Measurements from ENCODE around the gene POLR3H. TPM values are rescaled to one million over a fixed set of nuclear protein-coding genes. Genes with fewer than 3 reads are reported as not detected.

Gene POLR3H
- total and polyA plus RNA-seq, 2 experiments from 2014 or later, result 19.0 to 26.5 TPM

GRCh38 chr22:41499624-41500280, 44.5 kb downstream of the POLR3H start:
- DNase-seq (ENCODE audit: low spot score), result no peak
- Histone ChIP-seq H3K27me3 (ENCODE audit: insufficient read depth) (no peaks in the 10 kb centered on the region), H3K4me3 (no peak overlapping the region), H4K20me1 (replicated peaks; ENCODE audit: insufficient read depth) (peaks cover 5% of the 10 kb centered on the region; the same call in 1 of the 2 replicates), H3K9me2 (ENCODE audit: insufficient read depth) (no peaks in the 10 kb centered on the region), H3K4me2 (no peak overlapping the region), H2AFZ (no peak overlapping the region), H3K79me2 (replicated peaks; ENCODE audit: insufficient read depth) (peaks cover 19% of the 10 kb centered on the region), H3F3A (replicated peaks; ENCODE audit: low read depth) (peaks cover 7% of the 10 kb centered on the region; the same call in 1 of the 2 replicates), H3K36me3 (ENCODE audit: insufficient read depth) (no peaks in the 10 kb centered on the region), H3K27ac (ENCODE audit: low read depth) (0 out of 2 replicates have a peak overlapping the region, but pooled peaks have one; percentile 39), H3K4me1 (ENCODE audit: insufficient read depth) (no peaks in the 10 kb centered on the region)
- Mint-ChIP-seq H3K27me3 (ENCODE audit: insufficient read depth, low read depth, poor library complexity) (peaks cover 6% of the 10 kb centered on the region), H3K4me3 (no peak overlapping the region), H3K36me3 (ENCODE audit: low read depth) (peaks cover 13% of the 10 kb centered on the region), H3K27ac (no peak overlapping the region), H3K4me1 (no peaks in the 10 kb centered on the region), H3K9me3 (no peaks in the 10 kb centered on the region)
- ATAC-seq, result no peak
- TF ChIP-seq EZH2phosphoT487 (IDR thresholded peaks at IDR 0.05; ENCODE audit: unreplicated experiment) (no peak), ZNF114 (CRISPR knock-in tag; IDR thresholded peaks at IDR 0.05) (no peak), NANOG (IDR thresholded peaks at IDR 0.05; ENCODE audit: borderline replicate concordance) (no peak)

- H3K27me3 ChIP-seq (ENCODE audit: insufficient read depth), result no peaks in the 10 kb centered on the region
- no peak overlapping the region for H3K4me3 Mint-ChIP-seq
- peaks cover 13% of the 10 kb centered on the region for H3K36me3 Mint-ChIP-seq (ENCODE audit: low read depth)
- TF ChIP-seq EZH2 (IDR thresholded peaks at IDR 0.05; ENCODE audit: low read depth, unreplicated experiment), result no peak
- no peak for TF ChIP-seq POLR2AphosphoS5 (IDR thresholded peaks at IDR 0.05; ENCODE audit: low read depth)
- TF ChIP-seq, protein P1, sequence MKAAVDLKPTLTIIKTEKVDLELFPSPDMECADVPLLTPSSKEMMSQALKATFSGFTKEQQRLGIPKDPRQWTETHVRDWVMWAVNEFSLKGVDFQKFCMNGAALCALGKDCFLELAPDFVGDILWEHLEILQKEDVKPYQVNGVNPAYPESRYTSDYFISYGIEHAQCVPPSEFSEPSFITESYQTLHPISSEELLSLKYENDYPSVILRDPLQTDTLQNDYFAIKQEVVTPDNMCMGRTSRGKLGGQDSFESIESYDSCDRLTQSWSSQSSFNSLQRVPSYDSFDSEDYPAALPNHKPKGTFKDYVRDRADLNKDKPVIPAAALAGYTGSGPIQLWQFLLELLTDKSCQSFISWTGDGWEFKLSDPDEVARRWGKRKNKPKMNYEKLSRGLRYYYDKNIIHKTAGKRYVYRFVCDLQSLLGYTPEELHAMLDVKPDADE (IDR thresholded peaks at IDR 0.05), result no peak
- TF ChIP-seq JUNB (IDR thresholded peaks at IDR 0.05; ENCODE audit: unreplicated experiment), result no peak
- no peak for TF ChIP-seq CREB1 (CRISPR knock-in tag; IDR thresholded peaks at IDR 0.05; ENCODE audit: low read depth)
- no peak for TF ChIP-seq ZNF114 (CRISPR knock-in tag; IDR thresholded peaks at IDR 0.05)
- TF ChIP-seq EZH2phosphoT487 (IDR thresholded peaks at IDR 0.05; ENCODE audit: unreplicated experiment), result no peak
- TF ChIP-seq NANOG (IDR thresholded peaks at IDR 0.05; ENCODE audit: borderline replicate concordance), result no peak
- TF ChIP-seq REST (IDR thresholded peaks at IDR 0.05; ENCODE audit: unreplicated experiment), result no peak
- TF ChIP-seq STAT1 (IDR thresholded peaks at IDR 0.05; ENCODE audit: unreplicated experiment), result no peak
- TF ChIP-seq ZNF331 (CRISPR knock-in tag; IDR thresholded peaks at IDR 0.05; ENCODE audit: low read depth), result no peak
- no peak for TF ChIP-seq CTCF (conservative IDR thresholded peaks at IDR 0.05; ENCODE audit: low read depth in 2 of 2)
Measured at GRCh38 chr22:41498303-41498835, 45.9 kb downstream of the POLR3H start.

More at GRCh38 chr22:41498303-41498835, 45.9 kb downstream of the POLR3H start:
- Histone ChIP-seq H3K27ac (ENCODE audit: low read depth) (peak overlapping the region; percentile 45; the same call in 1 of the 2 replicates), H3F3A (replicated peaks; ENCODE audit: low read depth) (peaks cover 7% of the 10 kb centered on the region; the same call in 1 of the 2 replicates), H3K79me2 (replicated peaks; ENCODE audit: insufficient read depth) (peaks cover 33% of the 10 kb centered on the region), H3K36me3 (ENCODE audit: insufficient read depth) (no peaks in the 10 kb centered on the region), H3K4me2 (no peak overlapping the region), H2AFZ (no peak overlapping the region), H3K4me3 (no peak overlapping the region), H3K4me1 (ENCODE audit: insufficient read depth) (no peaks in the 10 kb centered on the region), H4K20me1 (replicated peaks; ENCODE audit: insufficient read depth) (peaks cover 5% of the 10 kb centered on the region; the same call in 1 of the 2 replicates), H3K9me2 (ENCODE audit: insufficient read depth) (no peaks in the 10 kb centered on the region)
- no peak for DNase-seq (ENCODE audit: low spot score)
- Mint-ChIP-seq H3K9me3 (no peaks in the 10 kb centered on the region), H3K27ac (peak overlapping the region; percentile 52; the same call in 1 of the 2 replicates), H3K27me3 (ENCODE audit: insufficient read depth, low read depth, poor library complexity) (peaks cover 6% of the 10 kb centered on the region), H3K4me1 (no peaks in the 10 kb centered on the region)
- no peak for ATAC-seq
